Heart left ventricle (tissue), 16 donors: Measurements from ENCODE around the gene CCL17. TPM values are rescaled to one million over a fixed set of nuclear protein-coding genes. Genes with fewer than 3 reads are reported as not detected.

ENCODE experiments used
- ATAC-seq, 4 donors: fragments of 200-7000 bp; cut with Tn5 transposase; one replicate each; pipeline ENCODE4 v1.9.1; 2020 to 2022; ENCODE audit warnings: moderate library complexity in 4 of 4, mild to moderate bottlenecking in 3 of 4, moderate number of reproducible peaks in 1 of 4
- DNase-seq, 5 donors: peaks; one replicate each; pipeline ENCODE4 v3.0.0-alpha.2; 2020
- H3K27ac ChIP-seq, 12 donors: fragments of 200-600 bp; sonication (generic) in 4 of 12; one replicate each; pipeline versions ENCODE4 v1.5.0 to v1.8.0; 2016 to 2022; ENCODE audit warnings: mild to moderate bottlenecking in 2 of 12
- H3K27me3 ChIP-seq, 9 donors: fragments of 200-600 bp; sonication (generic) in 2 of 9; one replicate each; pipeline versions ENCODE4 v1.5.1 to v1.8.0; 2016 to 2022; ENCODE audit warnings: mild to moderate bottlenecking in 3 of 9
- H3K36me3 ChIP-seq, 9 donors: fragments of 200-600 bp; sonication (generic) in 2 of 9; one replicate each; pipeline versions ENCODE4 v1.5.0 to v1.8.0; 2018 to 2022; ENCODE audit warnings: mild to moderate bottlenecking in 2 of 9
- H3K4me1 ChIP-seq, 12 donors: fragments of 200-600 bp; sonication (generic) in 4 of 12; one replicate each; pipeline versions ENCODE4 v1.5.0 to v1.8.0; 2016 to 2022; ENCODE audit warnings: mild to moderate bottlenecking in 3 of 12
- H3K4me3 ChIP-seq, 12 donors: fragments of 200-600 bp; sonication (generic) in 4 of 12; one replicate each; pipeline versions ENCODE4 v1.5.0 to v1.8.0; 2017 to 2022; ENCODE audit warnings: mild to moderate bottlenecking in 9 of 12, moderate library complexity in 4 of 12
- H3K9me3 ChIP-seq, 12 donors: fragments of 200-600 bp; sonication (generic) in 4 of 12; one replicate each; pipeline versions ENCODE4 v1.5.0 to v1.8.0; 2016 to 2022; ENCODE audit warnings: mild to moderate bottlenecking in 1 of 12
- CTCF ChIP-seq, 12 donors: fragments of 200-600 bp; sonication (generic) in 4 of 12; IDR thresholded peaks; one replicate each; pipeline versions ENCODE4 v1.5.0 to v1.8.0; 2018 to 2022; ENCODE audit warnings: antibody characterized with exemption in 12 of 12, mild to moderate bottlenecking in 5 of 12
- POLR2A ChIP-seq, 2 donors: fragments of 450-650 bp; IDR thresholded peaks; one replicate each; pipeline ENCODE4 v1.6.1; 2017; ENCODE audit warnings: antibody characterized with exemption in 2 of 2, mild to moderate bottlenecking in 2 of 2, moderate library complexity in 2 of 2
- WGBS, 4 donors: extraction: QIAGEN DNeasy Blood & Tissue Kit in 2 of 4; methylation state at CpG; one replicate each; pipeline versions ENCODE4 v1.1.5 to v1.1.7; 2013 to 2018; 5-methylcytosine and 5-hydroxymethylcytosine counted together
- intact Hi-C, 10 donors: fragments of 100-400 bp; cut with DNase I; formaldehyde crosslinking; loops; one replicate each; pipeline versions ENCODE4 v1.11.1 to v1.14.2; 2022
- polyA plus RNA-seq, 2 donors: library from polyadenylated mRNA; stranded (reverse); fragments of 200-250 nt; gene quantifications; one replicate each; pipeline ENCODE4 v1.2.3, GENCODE V29; 2013
- total RNA-seq, 9 donors: library from RNA; depleted of rRNA in 2 of 9; stranded (reverse); fragments of >200 nt in 2 of 9; fragmentation: NEBNext Ultra II Directional in 3 of 9; extraction: Animal tissue kit (Norgen Biotek cat#: 25700) in 3 of 9; gene quantifications; one replicate each; pipeline versions ENCODE4 v1.1.0 to v1.2.4, GENCODE V29; 2016 to 2023
- donor health status: ischemic (EF 13 %, LVEDD 7.1; RV severe dilation, severe dysfunction).
- donor health status: healthy with polysubstance abuse.
- donor health status: DM: no; HTN: yes; CAD: no.
- donor health status: DM: no; HTN: no; CAD: no.
- donor health status: ischemic (EF 25% LVEDD 6.9; RV normal size, moderate dysfunction).
- donor health status: ischemic (EF 25% LVEDD 5.7; RV mildly dilated, moderate dysfunction).
- donor health status: healthy.
- donor health status: DM: yes; HTN: yes; CAD: no.
- donor health status: ischemic (EF 35%, LVEDD 5.7; RV mildly dilated, moderate dysfunction).
- donor health status: nonischemic (EF 11% LVEDD 7.7; RV severe dilation, severe dysfunction).
- donor health status: DM: yes; HTN: yes; CAD: no.
- donor health status: PGD.
- donor health status: ischemic (EF 29% LVEDD 5.4; RV normal size, mild dysfunction).
- donor health status: nonischemic (EF 23%, LVEDD 6.1; RV moderate dilation, normal function).

Gene CCL17
- total and polyA plus RNA-seq, 11 donors = 0.26 to 4.0 (median 1.0) TPM; not detected in 8

- intact Hi-C loops = no loop called here
- Histone ChIP-seq H3K4me3 (no peak overlapping the region), H3K4me1 (peaks cover 0 to 41% (median 24%) of the 10 kb centered on the region in 12 donors), H3K27ac (no peak overlapping the region), H3K36me3 (peaks cover 0 to 15% (median 9%) of the 10 kb centered on the region in 9 donors), H3K9me3 (peaks cover 0 to 15% (median 0%) of the 10 kb centered on the region in 12 donors), H3K27me3 (no peaks in the 10 kb centered on the region)
- 66 to 78% (median 71%) methylated on average over 3 of the region's 3 CpGs for WGBS, 4 donors
- TF ChIP-seq POLR2A (IDR thresholded peaks at IDR 0.05) (no peak), CTCF (IDR thresholded peaks at IDR 0.05) (no peak)
- no peak for DNase-seq
- no peak for ATAC-seq
Measured at GRCh38 chr16:57444711-57445110, 40.1 kb downstream of the CCL17 start.

- WGBS, 4 donors = 93 to 96% (median 95%) methylated on average over 2 of the region's 2 CpGs
- intact Hi-C loops = no loop called here
- ATAC-seq (no peak), DNase-seq (no peak)
- peaks cover 0 to 43% (median 24%) of the 10 kb centered on the region in 12 donors for H3K4me1 ChIP-seq
- no peak overlapping the region for H3K27ac ChIP-seq
- H3K9me3 ChIP-seq = peaks cover 0 to 7% (median 0%) of the 10 kb centered on the region in 12 donors
- H3K27me3 ChIP-seq = no peaks in the 10 kb centered on the region
- no peak for TF ChIP-seq POLR2A (IDR thresholded peaks at IDR 0.05)
- no peak for TF ChIP-seq CTCF (IDR thresholded peaks at IDR 0.05)
- H3K4me3 ChIP-seq = no peak overlapping the region
- H3K36me3 ChIP-seq = peaks cover 0 to 7% (median 3%) of the 10 kb centered on the region in 9 donors
Measured at GRCh38 chr16:57445510-57445909, 40.9 kb downstream of the CCL17 start.

GRCh38 chr16:57446531-57447185, 42.1 kb downstream of the CCL17 start:
- intact Hi-C loops = no loop called here
- no peak for TF ChIP-seq CTCF (IDR thresholded peaks at IDR 0.05)
- no peak for TF ChIP-seq POLR2A (IDR thresholded peaks at IDR 0.05)
- no peaks in the 10 kb centered on the region for H3K9me3 ChIP-seq
- H3K4me3 ChIP-seq = peak overlapping the region; percentile 60 to 98 (median 86)
- peaks cover 0 to 43% (median 24%) of the 10 kb centered on the region in 12 donors for H3K4me1 ChIP-seq
- 2 to 4% (median 3%) methylated on average over 17 to 28 of the region's 28 CpGs for WGBS, 4 donors
- H3K27me3 ChIP-seq = no peaks in the 10 kb centered on the region
- H3K27ac ChIP-seq = peak overlapping the region; percentile 70 to 98 (median 94)
- DNase-seq = peak in 3 of 5 donors; percentile 39 to 67 (median 43)
- peaks cover 0 to 15% (median 9%) of the 10 kb centered on the region in 9 donors for H3K36me3 ChIP-seq
- peak; percentile 8 to 52 (median 43) for ATAC-seq

- H3K27me3 ChIP-seq = no peaks in the 10 kb centered on the region
- WGBS, 4 donors = 0 to 1% (median 1%) methylated on average over 44 to 68 of the region's 68 CpGs
- H3K27ac ChIP-seq = peak within 1 kb of the TSS; percentile 70 to 98 (median 94)
- DNase-seq (peak; percentile 94 to 98 (median 97)), ATAC-seq (peak; percentile 99)
- TF ChIP-seq CTCF (IDR thresholded peaks at IDR 0.05) (peak in 1 of 12 donors; percentile 31), POLR2A (IDR thresholded peaks at IDR 0.05) (peak; percentile 74 to 91)
- intact Hi-C loops = no loop called here
- H3K36me3 ChIP-seq = peaks cover 0 to 18% (median 16%) of the 10 kb centered on the region in 9 donors
- H3K9me3 ChIP-seq = no peaks in the 10 kb centered on the region
- H3K4me1 ChIP-seq = peaks cover 0 to 43% (median 24%) of the 10 kb centered on the region in 12 donors
- H3K4me3 ChIP-seq = peak within 1 kb of the TSS; percentile 60 to 98 (median 86)
Measured at GRCh38 chr16:57447186-57447962, 42.8 kb downstream of the CCL17 start, which contains the start of the genes CIAPIN1 and COQ9. CIAPIN1 (minus strand) TSS chr16:57447385; CDS start chr16:57440928, 6,457 bp downstream. COQ9 (plus strand) TSS chr16:57447479; CDS start chr16:57447506, 27 bp downstream.
